Activated CD8-positive, alpha-beta memory T cell treated with anti-CD3 and anti-CD28 coated beads for 1 hour (primary cell): ENCODE results near the gene ITK.

Experiments used
- DNase-seq, 2 donors: peaks; one replicate each; pipeline ENCODE4 v3.0.0-alpha.2; 2020; ENCODE audit warnings: low read depth in 1 of 2; ENCODE audit errors: extremely low read depth in 1 of 2

Gene ITK

DNA sequence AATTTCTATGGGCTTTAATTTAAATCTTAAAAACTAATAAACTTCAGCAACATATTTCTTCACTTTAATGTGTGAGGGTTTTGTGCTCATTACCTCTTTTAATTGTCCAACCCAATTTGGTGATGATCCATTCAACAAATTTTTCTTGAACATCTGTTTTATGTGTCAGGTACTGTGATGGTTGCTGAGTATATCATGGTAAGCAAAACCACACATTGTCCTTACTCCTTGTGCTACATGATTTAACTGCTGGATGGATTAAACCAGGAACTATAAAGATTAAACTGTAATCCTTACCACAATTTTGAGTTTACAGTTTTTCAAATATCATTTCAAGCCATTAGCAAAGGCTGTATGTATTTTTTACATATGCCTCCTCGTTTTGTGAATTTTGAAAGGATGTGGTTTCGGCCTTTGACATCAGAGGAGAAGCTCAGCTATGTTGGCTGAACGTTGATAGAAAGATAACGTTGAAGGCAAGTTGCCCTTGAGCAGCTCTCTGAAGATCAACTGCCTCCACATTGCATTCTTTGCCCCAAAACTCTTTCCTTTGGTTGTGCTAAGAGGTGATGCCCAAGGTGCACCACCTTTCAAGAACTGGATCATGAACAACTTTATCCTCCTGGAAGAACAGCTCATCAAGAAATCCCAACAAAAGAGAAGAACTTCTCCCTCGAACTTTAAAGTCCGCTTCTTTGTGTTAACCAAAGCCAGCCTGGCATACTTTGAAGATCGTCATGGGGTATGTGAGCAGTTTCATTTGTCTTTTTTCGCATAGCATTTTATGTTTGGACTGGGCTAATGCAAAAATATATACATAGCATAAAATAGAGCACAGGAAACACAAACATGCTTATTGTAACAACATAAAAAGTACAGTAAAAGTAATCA, at the start of gene ITK:
Gene ITK (plus strand): TSS at position 467 of the 891 bp plus-strand sequence. CDS start 138 bp downstream, at position 605.
- no peak for DNase-seq

DNA sequence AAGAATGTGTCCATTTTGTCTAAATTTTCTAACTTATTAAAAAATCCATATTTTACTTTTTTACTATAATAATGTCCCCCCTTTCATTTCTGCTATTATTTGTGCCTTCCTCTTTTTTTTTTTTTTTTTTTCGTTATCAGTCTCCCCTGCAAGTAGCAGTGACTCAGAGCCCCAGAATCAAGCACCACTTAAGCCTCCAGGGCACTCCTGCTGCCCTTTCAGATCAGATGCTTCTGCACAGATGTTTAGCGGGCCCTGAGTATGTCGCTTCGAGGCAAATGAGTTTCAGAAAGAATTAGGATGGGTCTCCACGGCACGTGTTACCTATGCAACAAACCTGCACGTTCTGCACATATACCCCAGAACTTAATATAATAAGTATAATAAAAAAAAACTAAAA, 49.7 kb upstream of the ITK start:
- no peak for DNase-seq

DNA sequence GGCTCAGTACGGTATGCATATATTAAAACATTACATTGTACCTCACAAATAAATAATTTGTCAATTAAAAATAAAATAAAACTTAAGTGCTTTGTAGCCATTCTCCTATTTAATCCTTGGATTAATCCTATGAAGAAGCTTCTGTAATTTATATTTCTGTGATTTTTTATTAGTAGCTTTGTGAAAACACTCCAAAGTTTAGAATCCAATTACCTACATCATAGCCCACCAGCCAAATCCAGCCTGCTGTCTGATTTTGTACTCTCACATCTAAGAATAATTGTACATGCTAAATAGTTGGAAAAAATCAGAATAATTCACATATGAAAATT, 48.4 kb upstream of the ITK start:
- DNase-seq: no peak

DNA sequence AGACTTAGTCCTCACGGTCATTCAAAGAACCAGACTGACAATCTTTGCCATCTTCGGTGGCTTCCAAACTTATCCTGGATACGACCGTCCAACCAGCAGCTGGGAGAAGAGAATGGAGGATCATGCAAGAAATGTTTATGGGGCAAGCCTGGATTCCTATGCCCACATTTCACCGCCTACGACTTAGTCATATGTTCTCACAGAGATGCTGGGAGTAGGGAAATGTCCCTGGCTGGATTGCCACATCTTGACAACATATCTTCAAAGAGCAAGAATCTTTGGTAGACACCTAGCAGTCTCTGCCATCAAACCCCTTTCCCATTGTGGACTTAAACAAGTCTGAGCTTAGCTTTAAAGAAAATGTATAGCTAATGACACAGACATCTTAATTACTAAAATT, 42.9 kb upstream of the ITK start:
- DNase-seq: no peak

DNA sequence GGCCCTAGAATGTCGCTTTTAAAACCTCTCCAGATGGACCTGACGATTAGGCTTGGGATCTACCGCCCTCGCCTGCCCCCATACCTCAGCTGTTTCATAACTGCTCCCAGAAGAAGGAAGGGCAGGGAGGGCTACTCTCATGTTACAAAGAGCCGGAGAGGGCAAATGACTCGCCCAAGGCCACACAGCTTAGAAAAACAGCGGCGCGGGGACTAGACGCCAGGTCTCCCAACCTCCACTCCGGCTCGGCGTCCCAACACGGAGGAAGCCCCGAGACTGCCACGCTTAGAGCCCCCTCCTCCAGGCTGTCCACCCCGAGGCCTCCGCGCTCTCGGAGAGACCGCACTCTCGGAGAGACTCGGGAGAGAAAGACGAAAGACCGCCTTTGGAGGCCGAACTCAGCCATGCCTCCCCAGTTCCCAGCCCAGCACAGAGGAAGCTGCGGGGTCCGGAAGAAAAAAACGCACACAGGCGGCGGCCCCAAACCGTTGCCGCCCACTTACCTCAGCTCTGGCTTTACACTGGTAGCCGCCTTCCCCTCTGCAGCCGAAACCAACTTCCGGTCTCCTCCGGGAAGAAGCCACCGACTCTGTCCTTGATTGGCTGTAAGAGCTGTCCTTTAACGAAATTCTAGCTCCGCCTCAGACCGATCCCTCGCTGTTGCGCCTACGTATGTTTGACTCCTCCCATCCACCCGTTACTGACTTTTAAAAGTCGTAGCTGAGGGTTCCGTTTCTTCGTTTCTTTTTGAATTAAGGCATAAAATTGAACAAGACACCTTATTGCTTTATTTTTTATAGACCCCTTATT, 38.1 kb upstream of the ITK start, which contains the start of gene MED7:
Gene MED7 (minus strand): TSS at position 549 of the 810 bp plus-strand sequence. CDS start 3,434 bp downstream, outside the sequence.
- peak; percentile 71 to 85 for DNase-seq

DNA sequence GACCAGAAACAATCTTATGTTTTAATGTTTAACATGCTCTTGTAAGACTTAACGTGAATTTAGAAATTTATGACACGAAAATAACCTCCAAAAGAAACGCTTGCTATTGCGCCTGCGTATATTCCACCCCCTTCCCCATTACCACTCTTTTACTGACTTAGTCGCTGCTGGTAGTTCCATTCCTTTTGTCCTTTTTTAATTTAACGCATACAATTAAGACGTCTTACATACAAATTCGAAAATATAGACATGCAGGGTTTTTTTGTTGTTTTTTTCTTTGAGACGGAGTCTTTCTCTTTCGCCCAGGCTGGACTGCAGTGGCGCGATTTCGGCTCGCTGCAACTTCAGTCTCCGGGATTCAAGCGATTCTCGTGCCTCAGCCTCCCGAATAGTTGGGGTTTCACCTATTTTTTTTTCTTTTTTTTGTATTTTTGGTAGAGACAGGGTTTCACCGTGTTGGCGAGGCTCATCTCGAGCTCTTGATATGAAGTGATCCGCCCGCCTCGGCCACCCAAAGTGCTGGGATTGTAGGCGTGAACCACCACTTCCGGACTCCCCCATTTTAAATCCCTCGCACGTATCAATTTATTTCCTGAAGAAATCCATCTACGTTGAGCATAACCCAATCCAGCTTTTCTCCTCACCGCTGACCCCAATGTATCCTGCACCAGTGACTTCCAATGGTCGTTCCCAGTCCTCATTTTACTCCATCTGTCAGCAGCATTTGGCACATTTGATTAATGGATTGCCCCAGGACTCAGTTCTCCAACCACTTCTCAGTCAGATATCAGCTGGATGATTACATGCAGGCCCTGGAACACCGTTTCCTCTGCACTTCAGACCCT, 37.3 kb upstream of the ITK start:
- DNase-seq: no peak

DNA sequence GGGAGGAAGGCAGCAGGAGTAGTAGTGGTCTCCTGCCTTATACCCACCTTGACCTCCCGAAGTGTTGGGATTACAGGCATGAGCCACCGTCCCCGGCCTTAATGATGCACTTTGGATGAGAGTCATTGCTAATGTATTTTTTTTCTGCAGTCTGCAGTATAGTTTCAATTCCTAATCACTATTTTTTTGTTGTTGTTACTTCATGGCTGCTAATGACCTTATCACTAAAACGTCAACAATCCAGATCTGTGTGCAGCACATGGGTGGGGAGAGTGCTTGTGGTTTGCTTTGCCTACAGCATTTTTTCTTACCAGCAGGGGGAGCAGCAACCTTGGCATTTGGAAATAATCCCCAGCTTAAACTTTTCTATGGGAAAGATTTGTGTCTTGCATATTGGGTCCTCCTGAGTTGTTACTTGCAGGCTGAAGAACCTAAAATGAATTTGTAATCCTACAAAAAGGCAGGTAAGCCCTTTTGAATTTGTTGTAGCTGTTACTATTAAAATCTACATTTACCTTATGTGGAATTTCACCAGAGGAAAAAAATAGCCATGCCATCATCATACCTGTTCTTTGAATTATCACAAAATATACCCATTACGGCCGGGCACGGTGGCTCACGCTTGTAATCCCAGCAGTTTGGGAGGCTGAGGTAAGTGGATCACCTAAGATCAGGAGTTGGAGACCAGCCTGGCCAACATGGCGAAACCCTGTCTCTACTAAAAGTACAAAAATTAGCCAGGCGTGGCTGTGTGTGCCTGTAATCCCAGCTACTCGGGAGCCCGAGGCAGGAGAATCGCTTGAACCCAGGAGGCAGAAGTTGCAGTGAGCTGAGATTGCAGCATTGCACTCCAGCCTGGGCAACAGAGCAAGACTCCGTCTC, 31.7 kb upstream of the ITK start:
- peak; percentile 62 to 63 for DNase-seq

DNA sequence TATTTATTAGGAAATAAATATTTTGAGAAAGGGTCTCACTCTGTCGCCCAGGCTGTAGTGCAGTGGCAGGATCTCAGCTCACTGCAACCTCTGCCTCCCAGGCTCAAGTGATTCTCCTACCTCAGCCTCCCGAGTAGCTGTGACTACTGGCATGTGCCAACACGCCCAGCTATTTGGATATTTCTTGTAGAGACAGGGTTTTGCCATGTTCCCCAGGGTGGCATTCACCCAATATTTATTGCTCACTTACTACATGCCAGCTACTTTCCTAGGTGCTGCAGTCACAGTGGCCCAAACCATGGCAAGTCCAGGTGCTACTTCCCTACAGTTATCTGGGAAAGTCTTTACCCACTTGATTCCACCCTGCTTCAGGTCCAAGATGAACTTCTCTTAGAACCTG, 29.6 kb upstream of the ITK start:
- DNase-seq: no peak

DNA sequence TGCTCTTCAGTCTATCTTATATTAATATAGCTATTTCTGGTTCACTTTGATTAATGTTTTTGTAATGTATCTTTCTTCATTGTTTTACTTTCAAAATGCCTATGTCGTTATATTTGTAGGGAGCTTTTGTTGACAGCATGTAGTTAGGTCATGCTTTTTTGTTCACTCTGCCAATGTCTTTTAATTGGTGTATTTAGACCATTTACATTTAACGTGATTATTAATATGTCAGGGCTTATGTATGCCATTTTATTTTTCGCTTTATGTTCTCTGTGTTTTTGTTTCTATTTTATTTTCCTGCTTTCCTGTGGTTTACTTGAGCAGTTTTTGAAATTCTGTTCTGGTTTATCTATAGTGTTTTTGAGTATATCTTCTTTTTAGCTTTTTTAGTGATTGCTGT, 25.3 kb upstream of the ITK start:
- DNase-seq: no peak

DNA sequence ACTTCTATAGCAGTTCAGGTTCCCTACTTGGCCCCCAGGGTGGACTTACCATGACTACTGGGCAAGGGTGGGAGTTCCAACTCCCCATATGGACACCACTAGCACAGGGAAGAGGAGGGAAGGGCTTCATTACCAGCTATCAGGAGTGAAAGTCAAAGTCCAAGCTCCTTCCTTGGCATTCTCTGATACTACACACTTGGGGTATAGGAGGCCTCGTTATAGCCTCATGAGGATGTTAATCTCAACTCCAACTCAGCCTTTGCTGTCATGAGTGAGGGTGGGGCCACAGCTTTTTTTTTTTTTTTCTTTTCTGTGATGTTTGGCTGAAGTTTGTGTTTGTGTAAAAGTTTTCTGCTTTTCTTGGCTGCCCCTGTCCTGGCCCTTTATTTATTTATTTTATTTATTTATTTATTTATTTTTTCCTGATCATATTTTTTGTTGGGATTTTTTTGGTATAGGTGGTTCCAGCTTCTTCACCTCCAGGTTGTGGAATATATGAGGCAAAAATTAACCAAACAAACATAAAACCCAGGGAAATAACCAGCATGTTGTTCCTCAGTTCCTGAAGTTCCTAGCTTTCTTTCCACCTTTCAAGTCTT, 23.2 kb upstream of the ITK start:
- DNase-seq: no peak

DNA sequence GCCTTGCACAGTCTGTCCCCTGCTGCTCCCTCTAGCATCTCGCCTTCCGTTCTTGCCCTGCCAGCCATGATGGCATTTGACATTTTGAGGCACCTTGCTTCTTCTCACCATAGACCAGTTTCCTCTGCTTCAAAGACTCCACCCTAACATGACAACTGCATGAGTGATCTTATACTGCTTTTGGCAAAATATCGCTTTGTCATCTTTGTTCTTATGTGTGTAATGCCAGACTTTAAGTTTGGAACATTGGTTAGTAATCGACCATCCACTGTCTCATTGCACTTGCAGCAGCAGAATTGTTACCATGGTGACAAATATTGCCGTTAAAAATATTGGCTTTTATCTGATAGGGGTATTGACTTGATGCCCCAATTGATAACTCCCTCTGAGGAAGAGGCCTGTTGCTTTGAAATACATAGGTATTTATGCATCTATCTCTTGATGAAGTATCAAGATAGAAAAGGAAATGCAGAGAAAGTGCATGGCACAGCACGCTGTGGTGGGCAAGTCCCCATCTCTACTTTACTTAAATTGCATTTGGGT, 21.4 kb upstream of the ITK start:
- DNase-seq: no peak

DNA sequence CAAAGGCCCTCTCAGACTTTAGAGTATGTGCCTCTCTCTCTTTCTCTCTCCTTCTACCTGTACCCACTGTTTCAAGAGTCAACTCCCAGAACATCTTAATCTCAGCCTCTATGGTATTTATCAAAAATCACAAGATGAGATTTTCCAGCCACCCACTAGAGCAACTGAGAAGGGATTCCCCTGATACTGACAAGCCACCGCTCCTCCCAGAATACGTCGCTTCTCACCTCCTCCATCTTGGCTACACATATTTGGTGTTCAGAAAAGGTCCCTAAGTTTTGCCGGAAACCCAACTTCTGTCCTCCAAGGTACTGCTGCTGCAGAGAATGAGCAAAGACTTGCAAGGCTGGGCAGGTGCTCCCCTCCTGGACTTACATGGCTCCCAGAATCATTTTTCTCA, 20.6 kb upstream of the ITK start:
- DNase-seq: no peak

DNA sequence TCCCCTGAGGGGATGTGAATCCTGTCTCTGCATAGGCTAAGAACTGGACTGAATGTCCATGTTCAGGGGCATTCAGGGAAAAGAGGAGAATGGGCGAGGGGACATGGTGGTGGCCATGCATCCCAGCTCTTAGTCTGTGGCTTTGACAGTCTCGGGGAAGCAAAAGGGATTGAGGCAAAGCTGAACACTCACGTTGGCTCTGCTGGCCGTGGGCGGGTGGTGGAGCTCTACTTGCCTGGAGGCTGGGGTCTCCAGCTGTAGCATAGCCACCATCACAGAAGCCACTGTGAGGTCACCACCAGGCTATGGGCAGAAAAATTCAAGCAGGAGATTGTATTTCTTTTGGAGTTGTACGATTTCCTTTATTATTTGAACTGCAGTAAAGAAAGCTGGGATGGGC, 18.6 kb upstream of the ITK start:
- DNase-seq: no peak

DNA sequence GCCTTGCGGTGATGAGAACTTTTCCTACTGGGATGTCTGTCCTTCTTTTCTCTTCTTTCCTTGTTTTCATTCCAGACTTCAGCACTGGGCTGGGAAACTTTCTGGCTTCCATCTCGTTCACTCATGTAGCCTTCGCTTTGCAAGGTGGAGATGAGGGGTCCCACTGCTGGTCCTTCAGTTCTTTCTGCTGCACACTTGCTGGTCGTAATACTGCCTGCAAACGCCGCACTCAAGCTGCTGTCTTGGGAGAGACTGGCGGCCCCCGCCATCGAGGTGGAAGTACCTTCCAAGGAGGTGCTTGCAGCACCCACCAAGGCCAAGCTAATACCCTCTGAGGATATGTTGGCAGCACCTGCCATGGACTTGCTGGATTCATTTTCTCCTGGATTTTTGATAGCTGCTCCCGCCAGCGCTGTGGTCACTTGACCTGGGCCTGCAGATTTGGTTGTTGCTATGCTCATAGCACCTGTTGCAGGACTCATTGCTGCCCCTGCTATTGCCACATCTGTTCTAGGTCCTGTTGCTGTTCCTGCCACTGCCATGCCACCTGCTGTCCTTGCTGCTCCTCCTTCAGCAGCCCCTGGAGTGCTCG, 17.6 kb upstream of the ITK start:
- DNase-seq: no peak

DNA sequence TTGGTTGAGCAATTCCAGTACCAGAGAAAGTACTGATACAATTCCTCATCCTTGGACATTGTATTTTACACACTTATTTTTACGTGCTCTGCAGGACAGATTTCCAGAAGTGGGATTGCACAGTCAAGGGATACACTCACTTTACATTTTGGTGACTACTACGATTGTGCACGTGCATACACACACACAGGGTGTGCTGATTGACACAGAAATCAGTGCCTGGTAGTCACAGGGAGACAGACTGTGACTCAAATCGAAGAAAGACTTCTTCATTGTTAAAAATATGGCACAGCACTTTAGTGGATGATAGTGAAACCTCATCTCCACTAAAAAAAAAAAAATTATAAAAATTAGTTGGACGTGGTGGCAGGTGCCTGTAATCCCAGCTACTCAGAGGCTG, 16.1 kb upstream of the ITK start:
- no peak for DNase-seq

DNA sequence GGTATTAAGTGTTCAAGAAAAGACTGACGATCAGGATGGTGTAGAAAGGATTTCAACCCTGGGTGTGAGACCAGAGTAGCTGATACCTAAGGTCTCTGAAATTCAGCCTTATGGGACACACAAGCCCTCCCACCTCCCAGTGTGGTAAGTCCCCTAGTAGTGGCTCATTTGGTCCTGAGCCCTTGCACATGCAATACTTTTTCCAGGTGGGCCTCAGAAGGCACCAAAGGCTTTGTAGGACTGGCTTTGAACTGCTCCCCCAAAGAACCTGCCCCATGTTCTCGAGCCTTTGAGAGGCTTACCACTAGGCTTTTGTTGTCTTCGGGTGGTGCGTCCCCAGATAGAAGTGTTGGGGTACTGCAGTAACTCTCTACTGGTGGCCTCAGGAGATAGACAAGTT, 15.4 kb upstream of the ITK start:
- no peak for DNase-seq

DNA sequence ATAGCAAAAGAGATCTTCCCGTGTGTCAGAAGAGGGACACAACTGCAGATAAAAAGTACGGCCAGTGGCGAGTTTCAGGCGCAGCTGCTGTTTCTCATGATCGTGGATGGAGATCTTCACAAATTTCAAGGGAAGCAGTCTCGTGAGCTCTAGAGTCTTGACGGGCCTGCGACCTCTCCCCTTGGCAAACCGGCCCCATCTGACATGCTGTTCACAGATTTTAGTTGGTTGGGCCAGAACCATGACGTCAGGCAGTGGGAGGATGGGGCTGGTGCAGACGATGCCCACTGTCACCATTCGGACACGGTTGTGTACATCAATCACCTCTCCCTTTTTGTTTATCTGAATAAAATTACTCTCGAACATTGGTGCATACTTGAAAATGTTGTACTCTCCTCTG, 15.0 kb upstream of the ITK start:
- no peak for DNase-seq

DNA sequence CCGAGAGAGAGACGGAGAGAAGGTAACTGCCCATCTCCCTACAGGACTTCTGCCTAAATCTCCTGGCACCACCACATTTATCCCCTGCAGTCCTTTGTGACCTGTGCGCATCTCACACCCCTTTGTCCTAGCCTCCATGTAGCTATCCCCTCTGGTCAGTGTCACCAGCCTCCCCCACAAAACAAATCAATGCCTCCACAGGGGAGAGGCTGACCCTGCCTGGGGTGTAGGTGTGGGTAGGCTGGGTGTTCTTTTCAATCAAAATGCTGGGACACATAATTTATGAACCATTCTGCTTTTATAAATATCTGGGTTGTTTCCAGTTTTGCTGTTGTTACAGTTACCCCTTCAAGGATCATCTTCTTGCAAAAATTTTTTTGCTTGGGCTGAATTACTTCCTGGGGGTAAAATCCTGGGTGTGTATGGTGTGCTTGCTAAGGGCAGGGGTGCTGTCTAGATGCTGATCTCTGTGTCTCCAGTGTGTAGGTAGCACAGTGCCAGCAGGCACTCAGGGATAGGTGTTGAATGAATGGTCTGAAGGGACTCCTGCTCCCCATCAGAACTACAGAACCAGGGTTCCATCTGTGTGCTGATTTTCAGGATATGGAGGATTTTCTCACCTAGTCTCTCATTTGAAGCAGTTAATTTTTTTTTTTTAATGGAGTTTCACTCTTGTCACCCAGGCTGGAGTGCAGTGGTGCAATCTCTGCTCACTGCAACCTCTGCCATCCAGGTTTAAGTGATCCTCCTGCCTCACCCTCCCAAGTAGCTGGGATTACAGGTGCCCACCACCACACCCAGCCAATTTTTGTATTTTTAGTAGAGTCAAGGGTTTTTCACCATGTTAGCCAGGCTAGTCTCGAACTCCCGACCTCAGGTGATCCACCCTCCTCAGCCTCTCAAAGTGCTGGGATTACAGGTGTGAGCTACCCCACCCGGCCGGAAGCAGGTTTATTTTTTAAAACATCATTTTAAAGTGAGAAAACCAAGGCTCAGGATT, 14.1 kb upstream of the ITK start, which contains the start of gene GARIN3:
Gene GARIN3 (minus strand): TSS at position 51 of the 1,000 bp plus-strand sequence. CDS start 96 bp downstream, outside the sequence.
- DNase-seq: no peak
